ENCODE measurements around the gene RNU6-9. TPM values are rescaled to one million over a fixed set of nuclear protein-coding genes. Genes with fewer than 3 reads are reported as not detected.

The RNU6-9 gene
- total and polyA plus RNA-seq, 12 donors: not detected

DNA sequence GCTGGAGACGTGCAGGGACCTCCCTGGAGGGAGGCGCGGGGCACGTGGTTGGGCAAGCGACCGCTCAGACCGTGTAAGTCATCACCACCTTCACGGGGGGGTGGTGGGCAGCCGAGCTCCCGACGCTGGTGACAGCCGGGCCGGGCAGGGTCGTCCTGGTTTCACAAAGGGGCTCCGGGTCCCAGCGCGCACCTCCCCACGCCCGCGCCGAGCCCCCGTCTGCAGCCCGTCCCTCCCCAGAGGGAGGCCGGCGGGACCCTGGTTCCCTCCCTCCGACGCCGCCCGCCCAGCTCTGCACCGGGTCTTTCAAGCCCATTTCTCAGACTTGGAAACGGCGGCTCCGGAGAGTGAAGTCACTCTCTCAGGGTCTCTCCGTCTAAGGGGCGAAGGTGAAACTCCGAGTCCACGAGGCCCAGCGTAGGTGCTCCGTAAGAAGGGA, 31.8 kb downstream of the RNU6-9 start:
- Histone ChIP-seq H3K27ac (peak overlapping the region in 9 of 10 donors; percentile 54 to 98 (median 84)), H3K27me3 (peaks cover 7 to 15% (median 14%) of the 10 kb centered on the region in 7 donors), H3K4me3 (peak overlapping the region; percentile 51 to 99 (median 84)), H3K4me1 (peaks cover 7 to 58% (median 26%) of the 10 kb centered on the region in 9 donors), H3K9me3 (no peaks in the 10 kb centered on the region), H3K36me3 (peaks cover 0 to 7% (median 0%) of the 10 kb centered on the region in 9 donors)
- ATAC-seq: peak; percentile 41 to 61 (median 53)
- intact Hi-C loops (cut with DNase I): loop anchor here in 5 of 10 donors (2.0 to 10.0 kb wide), 4 partner anchors 58 to 320 kb away; partner anchors contain the start of genes ATP5F1D (in 2 of the 5), CBARP (in 1 of the 5) and MIDN (in 1 of the 5)
- 0% methylated on average over 39 of the region's 39 CpGs for WGBS, 2 donors
- DNase-seq: peak in 1 of 2 donors; percentile 36
- TF ChIP-seq, protein P1, sequence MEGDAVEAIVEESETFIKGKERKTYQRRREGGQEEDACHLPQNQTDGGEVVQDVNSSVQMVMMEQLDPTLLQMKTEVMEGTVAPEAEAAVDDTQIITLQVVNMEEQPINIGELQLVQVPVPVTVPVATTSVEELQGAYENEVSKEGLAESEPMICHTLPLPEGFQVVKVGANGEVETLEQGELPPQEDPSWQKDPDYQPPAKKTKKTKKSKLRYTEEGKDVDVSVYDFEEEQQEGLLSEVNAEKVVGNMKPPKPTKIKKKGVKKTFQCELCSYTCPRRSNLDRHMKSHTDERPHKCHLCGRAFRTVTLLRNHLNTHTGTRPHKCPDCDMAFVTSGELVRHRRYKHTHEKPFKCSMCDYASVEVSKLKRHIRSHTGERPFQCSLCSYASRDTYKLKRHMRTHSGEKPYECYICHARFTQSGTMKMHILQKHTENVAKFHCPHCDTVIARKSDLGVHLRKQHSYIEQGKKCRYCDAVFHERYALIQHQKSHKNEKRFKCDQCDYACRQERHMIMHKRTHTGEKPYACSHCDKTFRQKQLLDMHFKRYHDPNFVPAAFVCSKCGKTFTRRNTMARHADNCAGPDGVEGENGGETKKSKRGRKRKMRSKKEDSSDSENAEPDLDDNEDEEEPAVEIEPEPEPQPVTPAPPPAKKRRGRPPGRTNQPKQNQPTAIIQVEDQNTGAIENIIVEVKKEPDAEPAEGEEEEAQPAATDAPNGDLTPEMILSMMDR (IDR thresholded peaks at IDR 0.05): no peak

DNA sequence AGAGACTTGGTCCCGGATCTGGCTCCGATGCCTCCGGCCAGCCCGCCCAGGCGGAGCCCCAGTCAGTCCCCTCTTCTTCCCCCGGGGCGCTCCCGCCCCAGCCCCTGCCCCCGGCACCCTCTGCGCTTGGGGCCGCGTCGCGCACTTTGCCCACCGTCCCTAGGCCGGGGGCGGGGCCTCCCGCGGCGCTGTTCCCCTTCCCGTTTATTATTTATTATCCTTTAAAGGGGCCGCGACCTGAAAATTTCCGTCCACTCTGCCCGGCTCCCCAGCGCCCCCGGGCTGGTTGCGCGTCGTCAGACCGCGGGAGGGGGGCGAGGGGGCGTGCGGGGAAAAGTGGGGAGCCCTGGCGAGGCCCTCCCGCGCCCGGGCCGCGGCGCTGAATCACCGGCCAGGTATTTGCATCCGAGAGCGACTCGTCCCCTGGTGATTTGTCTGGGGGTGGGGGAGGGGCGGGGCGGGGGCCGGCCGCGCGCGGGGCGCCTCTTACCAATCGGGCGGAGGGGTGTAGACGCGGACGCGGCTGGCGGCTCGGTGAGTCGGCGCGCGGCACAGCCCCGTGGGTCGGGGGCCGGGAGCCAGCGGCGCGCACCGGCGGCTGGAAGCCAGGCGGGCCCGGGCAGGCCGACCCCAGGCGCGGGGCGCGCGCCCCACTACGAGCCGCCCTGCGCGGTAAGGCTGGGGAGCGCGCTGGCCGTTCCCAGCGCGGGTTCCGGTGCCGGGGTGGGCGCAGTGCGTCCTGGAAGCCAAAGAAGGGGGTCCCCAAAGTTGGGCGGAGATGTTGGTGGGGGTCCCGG, 32.4 kb downstream of the RNU6-9 start, which contains the start of gene ARID3A:
ARID3A (plus strand) TSS at position 510 of the 797 bp plus-strand sequence. CDS start 3,494 bp downstream, outside the sequence.
- Histone ChIP-seq H3K27me3 (peaks cover 4 to 9% (median 8%) of the 10 kb centered on the region in 7 donors), H3K4me3 (peak within 1 kb of the TSS; percentile 51 to 99 (median 84)), H3K27ac (peak within 1 kb of the TSS in 9 of 10 donors; percentile 54 to 98 (median 85)), H3K9me3 (no peaks in the 10 kb centered on the region), H3K36me3 (peaks cover 0 to 7% (median 0%) of the 10 kb centered on the region in 9 donors), H3K4me1 (peaks cover 7 to 52% (median 20%) of the 10 kb centered on the region in 9 donors)
- TF ChIP-seq, protein P1 (IDR thresholded peaks at IDR 0.05): no peak
- intact Hi-C loops (cut with DNase I): loop anchor here in 5 of 10 donors (2.0 to 10.0 kb wide), 4 partner anchors 57 to 319 kb away; partner anchors contain the start of genes ATP5F1D (in 2 of the 5), CBARP (in 1 of the 5) and MIDN (in 1 of the 5)
- peak; percentile 76 to 84 (median 80) for ATAC-seq
- peak; percentile 77 to 81 for DNase-seq
- WGBS, 2 donors: 0% methylated on average over 89 to 96 of the region's 97 CpGs

DNA sequence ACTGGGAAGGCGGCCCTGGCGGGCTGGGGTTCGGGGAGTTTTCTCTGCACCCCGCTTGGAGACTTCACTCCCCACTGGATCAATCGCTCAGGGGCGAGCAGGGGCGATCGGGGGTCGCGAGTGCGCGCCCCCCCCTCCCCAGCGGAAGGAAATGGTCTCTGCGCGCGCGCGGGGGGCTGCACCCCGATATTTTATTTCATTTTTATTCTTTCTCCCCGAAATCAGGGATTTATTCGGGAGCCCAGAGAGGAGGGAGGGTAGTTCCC, 33.0 kb downstream of the RNU6-9 start:
- H3K4me1 ChIP-seq: peaks cover 7 to 47% (median 19%) of the 10 kb centered on the region in 9 donors
- TF ChIP-seq, protein P1 (IDR thresholded peaks at IDR 0.05): no peak
- peaks cover 0 to 7% (median 0%) of the 10 kb centered on the region in 9 donors for H3K36me3 ChIP-seq
- 0 to 1% methylated on average over 19 to 21 of the region's 21 CpGs for WGBS, 2 donors
- peak overlapping the region; percentile 51 to 99 (median 84) for H3K4me3 ChIP-seq
- peak overlapping the region in 9 of 10 donors; percentile 54 to 98 (median 85) for H3K27ac ChIP-seq
- ATAC-seq (no peak), DNase-seq (no peak)
- intact Hi-C loops (cut with DNase I): loop anchor here in 3 of 10 donors (5.0 to 10.0 kb wide), 3 partner anchors 309 to 319 kb away; partner anchors contain the start of genes ATP5F1D (in 2 of the 3), CBARP (in 1 of the 3) and MIDN (in 1 of the 3)
- peaks cover 1 to 3% (median 3%) of the 10 kb centered on the region in 7 donors for H3K27me3 ChIP-seq
- no peaks in the 10 kb centered on the region for H3K9me3 ChIP-seq

Measured in heart right ventricle (tissue), 16 donors.